ENCODE measurements around the gene EYA2.
"Not testable (repeated sequence)": the region's sequence is repeated elsewhere in the genome, so short reads cannot be mapped to it uniquely, and the experiment has no call there.

- TF ChIP-seq CTCF, POLR2A (IDR thresholded peaks at IDR 0.05): not testable (repeated sequence)
These were observed 311.9 kb downstream of the EYA2 start for GRCh38 chr20:47206552-47206951.

All from prostate gland (tissue), 2 donors.